Naive thymus-derived CD8-positive, alpha-beta T cell (primary cell): ENCODE measurements around the gene CYTH1. TPM values are rescaled to one million over a fixed set of nuclear protein-coding genes. Genes with fewer than 3 reads are reported as not detected.

Experiments used
- ATAC-seq, 2 donors: fragments of 150-1000 bp; cut with Tn5 transposase in 1 of 2; sonication (Bioruptor Pico), chemical (Tn5 transposase) in 1 of 2; 1 replicate in 1 of 2; 2 replicates in 1 of 2; pipeline ENCODE4 v1.10.0; 2021; ENCODE audit warnings: mild to moderate bottlenecking in 2 of 2, moderate library complexity in 2 of 2
- POLR2A ChIA-PET: fragments of 350-600 bp; sonication (Branson Sonifier 250); formaldehyde crosslinking; loops from one replicate; lab custom pipeline; 2021; ENCODE audit warnings: antibody characterized with exemption; lab: Charles Lee
- DNase-seq, 10 donors: peaks; one replicate each; pipeline versions ENCODE4 v3.0.0 to v3.0.0-alpha.2; 2020 to 2022
- H3K27ac Mint-ChIP-seq, 10 donors: one replicate each; pipeline ENCODE4 v1.8.0; 2020 to 2022; ENCODE audit warnings: mild to moderate bottlenecking in 10 of 10, mixed read lengths in 10 of 10, moderate library complexity in 4 of 10, inconsistent platforms in 1 of 10
- H3K27me3 Mint-ChIP-seq, 5 donors: one replicate each; pipeline ENCODE4 v1.8.0; 2021 to 2022; ENCODE audit warnings: mixed read lengths in 5 of 5
- H3K36me3 Mint-ChIP-seq, 3 donors: one replicate each; pipeline ENCODE4 v1.8.0; 2020 to 2022; ENCODE audit warnings: mixed read lengths in 3 of 3, mild to moderate bottlenecking in 2 of 3, inconsistent platforms in 1 of 3
- H3K4me1 Mint-ChIP-seq, 4 donors: one replicate each; pipeline ENCODE4 v1.8.0; 2021 to 2022; ENCODE audit warnings: mixed read lengths in 4 of 4
- H3K4me3 Mint-ChIP-seq, 10 donors: one replicate each; pipeline ENCODE4 v1.8.0; 2020 to 2022; ENCODE audit warnings: mild to moderate bottlenecking in 10 of 10, mixed read lengths in 10 of 10, moderate library complexity in 6 of 10, inconsistent platforms in 1 of 10
- H3K9me3 Mint-ChIP-seq, 9 donors: one replicate each; pipeline ENCODE4 v1.8.0; 2020 to 2022; ENCODE audit warnings: mixed read lengths in 9 of 9, mild to moderate bottlenecking in 3 of 9, inconsistent platforms in 1 of 9, moderate library complexity in 1 of 9
- polyA plus RNA-seq, 3 donors: library from polyadenylated mRNA; unstranded; fragments of 300-500 nt; fragmentation: Illumina TruSeq; gene quantifications; one replicate each; pipeline ENCODE4 v1.2.3, GENCODE V29; 2021
- total RNA-seq, 8 experiments: library from RNA in 2 of 8; stranded (reverse) in 2 of 8; gene quantifications; one replicate each; pipeline ENCODE4 v1.2.3 and lab custom pipeline; 2021 to 2026

CYTH1 gene
- total and polyA plus RNA-seq, 5 experiments from 2014 or later = 220 to 423 (median 320) TPM

GRCh38 chr17:78709751-78710181 lies 72.3 kb downstream of the CYTH1 start:
- peaks cover 29 to 80% (median 69%) of the 10 kb centered on the region in 4 donors for H3K4me1 Mint-ChIP-seq
- ATAC-seq = no peak
- DNase-seq = no peak
- no peaks in the 10 kb centered on the region for H3K9me3 Mint-ChIP-seq
- H3K27ac Mint-ChIP-seq = peak overlapping the region in 9 of 10 donors; percentile 74 to 95 (median 90)
- H3K36me3 Mint-ChIP-seq = peaks cover 5 to 58% (median 9%) of the 10 kb centered on the region in 3 donors
- H3K4me3 Mint-ChIP-seq = peak overlapping the region in 8 of 10 donors; percentile 13 to 80 (median 62)
- POLR2A ChIA-PET = interaction anchor here (0.6 to 3.1 kb wide), 10 partner anchors 11 to 130 kb away, joined by 3 to 8 read pairs (median 4); no protein-coding TSS in a partner anchor
- no peaks in the 10 kb centered on the region for H3K27me3 Mint-ChIP-seq

- no peaks in the 10 kb centered on the region for H3K9me3 Mint-ChIP-seq
- peak overlapping the region in 9 of 10 donors; percentile 37 to 84 (median 70) for H3K4me3 Mint-ChIP-seq
- peak overlapping the region; percentile 69 to 96 (median 90) for H3K27ac Mint-ChIP-seq
- H3K27me3 Mint-ChIP-seq = no peaks in the 10 kb centered on the region
- H3K36me3 Mint-ChIP-seq = peaks cover 5 to 60% (median 10%) of the 10 kb centered on the region in 3 donors
- POLR2A ChIA-PET = interaction anchor here (0.6 to 3.1 kb wide), 12 partner anchors 9 to 131 kb away, joined by 3 to 8 read pairs (median 5); no protein-coding TSS in a partner anchor
- DNase-seq (no peak), ATAC-seq (peak; percentile 56 to 64)
- H3K4me1 Mint-ChIP-seq = peaks cover 23 to 74% (median 64%) of the 10 kb centered on the region in 4 donors
Measured at GRCh38 chr17:78709119-78709681, 72.9 kb downstream of the CYTH1 start.

GRCh38 chr17:78708510-78708973 lies 73.5 kb downstream of the CYTH1 start:
- POLR2A ChIA-PET = interaction anchor here (0.6 to 2.3 kb wide), 11 partner anchors 8 to 132 kb away, joined by 3 to 7 read pairs (median 3); no protein-coding TSS in a partner anchor
- Mint-ChIP-seq H3K36me3 (peaks cover 5 to 67% (median 12%) of the 10 kb centered on the region in 3 donors), H3K4me1 (peaks cover 24 to 74% (median 62%) of the 10 kb centered on the region in 4 donors), H3K4me3 (peak overlapping the region in 9 of 10 donors; percentile 37 to 84 (median 70)), H3K27ac (peak overlapping the region; percentile 69 to 96 (median 90)), H3K27me3 (no peaks in the 10 kb centered on the region), H3K9me3 (no peaks in the 10 kb centered on the region)
- ATAC-seq (peak; percentile 77 to 85), DNase-seq (peak; percentile 30 to 75 (median 54))

GRCh38 chr17:78707923-78708322 lies 74.2 kb downstream of the CYTH1 start:
- no peak for ATAC-seq
- DNase-seq = no peak
- Mint-ChIP-seq H3K27ac (peak overlapping the region in 4 of 10 donors; percentile 15 to 90 (median 76)), H3K27me3 (no peaks in the 10 kb centered on the region), H3K4me3 (peak overlapping the region in 1 of 10 donors; percentile 84), H3K9me3 (no peaks in the 10 kb centered on the region), H3K36me3 (peaks cover 5 to 70% (median 12%) of the 10 kb centered on the region in 3 donors), H3K4me1 (peaks cover 23 to 71% (median 58%) of the 10 kb centered on the region in 4 donors)
- POLR2A ChIA-PET = interaction anchor here (0.6 to 2.3 kb wide), 7 partner anchors 9 to 269 kb away, joined by 3 to 7 read pairs (median 3); no protein-coding TSS in a partner anchor

GRCh38 chr17:78707016-78707415 lies 75.1 kb downstream of the CYTH1 start:
- Mint-ChIP-seq H3K27me3 (no peaks in the 10 kb centered on the region), H3K27ac (peak overlapping the region in 5 of 10 donors; percentile 8 to 67 (median 26)), H3K4me1 (peaks cover 25 to 63% (median 50%) of the 10 kb centered on the region in 4 donors), H3K4me3 (peak overlapping the region in 1 of 10 donors; percentile 32), H3K9me3 (no peaks in the 10 kb centered on the region), H3K36me3 (peaks cover 5 to 78% (median 12%) of the 10 kb centered on the region in 3 donors)
- DNase-seq = no peak
- ATAC-seq = no peak
- POLR2A ChIA-PET = interaction anchor here (1.6 kb wide), 1 partner anchor 10 kb away, joined by 3 read pairs; no protein-coding TSS in a partner anchor

GRCh38 chr17:78706271-78706915 lies 75.7 kb downstream of the CYTH1 start:
- no peak for ATAC-seq
- Mint-ChIP-seq H3K4me3 (no peak overlapping the region), H3K27ac (peak overlapping the region in 3 of 10 donors; percentile 6 to 26 (median 9)), H3K36me3 (peaks cover 5 to 80% (median 13%) of the 10 kb centered on the region in 3 donors), H3K27me3 (no peaks in the 10 kb centered on the region), H3K4me1 (peaks cover 23 to 56% (median 44%) of the 10 kb centered on the region in 4 donors), H3K9me3 (no peaks in the 10 kb centered on the region)
- POLR2A ChIA-PET = no interaction called here
- no peak for DNase-seq

- POLR2A ChIA-PET = interaction anchor here (0.5 kb wide), 1 partner anchor 131 kb away, joined by 3 read pairs; no protein-coding TSS in a partner anchor
- H3K27ac Mint-ChIP-seq = peak overlapping the region in 5 of 10 donors; percentile 32 to 59 (median 45)
Measured at GRCh38 chr17:78705071-78705470, 77.0 kb downstream of the CYTH1 start.

GRCh38 chr17:78704594-78704993 lies 77.5 kb downstream of the CYTH1 start:
- peaks cover 5 to 94% (median 15%) of the 10 kb centered on the region in 3 donors for H3K36me3 Mint-ChIP-seq
- ATAC-seq (no peak), DNase-seq (no peak)
- H3K4me3 Mint-ChIP-seq = no peak overlapping the region
- no peaks in the 10 kb centered on the region for H3K27me3 Mint-ChIP-seq
- H3K4me1 Mint-ChIP-seq = peaks cover 17 to 41% (median 30%) of the 10 kb centered on the region in 4 donors
- no peaks in the 10 kb centered on the region for H3K9me3 Mint-ChIP-seq
- POLR2A ChIA-PET = interaction anchor here (0.5 kb wide), 1 partner anchor 132 kb away, joined by 3 read pairs; no protein-coding TSS in a partner anchor
- peak overlapping the region in 5 of 10 donors; percentile 6 to 53 (median 40) for H3K27ac Mint-ChIP-seq

More at GRCh38 chr17:78705071-78705470, 77.0 kb downstream of the CYTH1 start:
- ATAC-seq = no peak
- no peak for DNase-seq
- no peak overlapping the region for H3K4me3 Mint-ChIP-seq
- H3K4me1 Mint-ChIP-seq = peaks cover 20 to 46% (median 34%) of the 10 kb centered on the region in 4 donors
- H3K36me3 Mint-ChIP-seq = peaks cover 5 to 91% (median 15%) of the 10 kb centered on the region in 3 donors
- no peaks in the 10 kb centered on the region for H3K9me3 Mint-ChIP-seq
- H3K27me3 Mint-ChIP-seq = no peaks in the 10 kb centered on the region

- POLR2A ChIA-PET = interaction anchor here (1.2 to 1.6 kb wide), 2 partner anchors 11 to 39 kb away, joined by 3 to 6 read pairs; no protein-coding TSS in a partner anchor
- Mint-ChIP-seq H3K4me3 (peak overlapping the region in 2 of 10 donors; percentile 50 to 79), H3K9me3 (no peaks in the 10 kb centered on the region), H3K27me3 (no peaks in the 10 kb centered on the region), H3K27ac (peak overlapping the region; percentile 57 to 90 (median 76)), H3K36me3 (peaks cover 0 to 100% (median 41%) of the 10 kb centered on the region in 3 donors), H3K4me1 (peaks cover 11 to 18% (median 14%) of the 10 kb centered on the region in 4 donors)
- ATAC-seq (peak in 1 of 2 donors; percentile 16), DNase-seq (no peak)
Measured at GRCh38 chr17:78697554-78698343, 84.3 kb downstream of the CYTH1 start.

GRCh38 chr17:78697122-78697521 lies 85.0 kb downstream of the CYTH1 start:
- Mint-ChIP-seq H3K9me3 (no peaks in the 10 kb centered on the region), H3K36me3 (peaks cover 0 to 100% (median 45%) of the 10 kb centered on the region in 3 donors), H3K4me3 (no peak overlapping the region), H3K4me1 (peaks cover 12 to 19% (median 17%) of the 10 kb centered on the region in 4 donors), H3K27ac (peak overlapping the region; percentile 25 to 90 (median 76)), H3K27me3 (no peaks in the 10 kb centered on the region)
- DNase-seq = no peak
- POLR2A ChIA-PET = interaction anchor here (1.3 kb wide), 1 partner anchor 13 kb away, joined by 5 read pairs; no protein-coding TSS in a partner anchor
- ATAC-seq = no peak
